A549 (cell line): ENCODE data around the gene CNOT1. TPM values are rescaled to one million over a fixed set of nuclear protein-coding genes. Genes with fewer than 3 reads are reported as not detected.
A peak's percentile ranks its signal among the peaks of the same experiment; 100 is the strongest.

ENCODE experiments used
- ATAC-seq, 2 experiments: fragments of 200-7000 bp in 1 of 2; fragments of >200 bp in 1 of 2; cut with Nextera tagmentation in 1 of 2; cut with Tn5 transposase in 1 of 2; 3 replicates each; pipeline versions ENCODE4 v1.8.0 to v1.9.1; 2018 to 2020; ENCODE audit warnings: mild to moderate bottlenecking in 1 of 2, moderate library complexity in 1 of 2
- CTCF ChIA-PET: fragments of 300-600 bp; sonication (Branson Sonifier 250); formaldehyde crosslinking; extraction: SDS; loops from one replicate; lab custom pipeline; 2021; ENCODE audit warnings: antibody characterized with exemption, inconsistent platforms; lab: Yijun Ruan, JAX
- POLR2A ChIA-PET: fragments of 350-600 bp; formaldehyde crosslinking; extraction: SDS; loops from one replicate; lab custom pipeline; 2021; ENCODE audit warnings: antibody characterized with exemption, inconsistent platforms; lab: Yijun Ruan, JAX
- DNase-seq, 2 experiments: peaks; one replicate each; pipeline versions ENCODE4 v3.0.0 to v3.0.0-alpha.2; 2011 to 2016; ENCODE audit warnings: low read depth in 1 of 2, low spot score in 1 of 2
- FAIRE-seq: peaks from 2 replicates; lab custom pipeline; 2011; peaks lifted over from hg19 to GRCh38; lab: Jason Lieb, UNC
- H3K27ac ChIP-seq, 2 experiments: fragments of >200 bp; sonication (Bioruptor Twin); formaldehyde crosslinking; 3 replicates each; pipeline ENCODE4 v1.5.1; 2016 to 2017
- H3K4me1 ChIP-seq: fragments of >200 bp; sonication (Bioruptor Twin); formaldehyde crosslinking; 3 replicates; pipeline ENCODE4 v1.6.1; 2016
- H3K4me2 ChIP-seq: fragments of >200 bp; sonication (Bioruptor Twin); formaldehyde crosslinking; 3 replicates; pipeline ENCODE4 v1.6.1; 2016
- H3K4me3 ChIP-seq: fragments of >200 bp; sonication (Bioruptor Twin); formaldehyde crosslinking; 3 replicates; pipeline ENCODE4 v1.5.1; 2016
- H3K9me3 ChIP-seq: fragments of >200 bp; sonication (Bioruptor Twin); formaldehyde crosslinking; 3 replicates; pipeline ENCODE4 v1.6.1; 2016
- ATOH8 ChIP-seq: fragments of 250-450 bp; sonication (Bioruptor Pico); IDR thresholded peaks from 2 replicates; pipeline ENCODE4 v1.5.0; 2020; ENCODE audit warnings: low read depth, mild to moderate bottlenecking, moderate library complexity
- CBX2 ChIP-seq: fragments of 200-600 bp; sonication (generic); IDR thresholded peaks from 2 replicates; pipeline ENCODE4 v1.6.1; 2016; ENCODE audit warnings: low read depth, mild to moderate bottlenecking, borderline replicate concordance
- CEBPB ChIP-seq, 2 experiments: fragments of >200 bp in 1 of 2; sonication (Bioruptor Twin) in 1 of 2; formaldehyde crosslinking in 1 of 2; IDR thresholded peaks; 2 replicates each; pipeline ENCODE4 v1.6.1; 2012 to 2016
- CTCF ChIP-seq: fragments of >200 bp; sonication (Bioruptor Twin); formaldehyde crosslinking; IDR thresholded peaks from 3 replicates; pipeline ENCODE4 v1.5.1; 2016
- EHF ChIP-seq: fragments of 250-450 bp; sonication (Bioruptor Pico); IDR thresholded peaks from 2 replicates; pipeline ENCODE4 v1.5.0; 2020; ENCODE audit warnings: mild to moderate bottlenecking
- FOSB ChIP-seq: fragments of 250-450 bp; sonication (Bioruptor Pico); IDR thresholded peaks from 2 replicates; pipeline ENCODE4 v1.5.0; 2020; ENCODE audit warnings: mild to moderate bottlenecking, moderate library complexity
- FOSL2 ChIP-seq, 2 experiments: fragments of 450-650 bp in 1 of 2; fragments of >200 bp in 1 of 2; sonication (Bioruptor Twin) in 1 of 2; formaldehyde crosslinking; IDR thresholded peaks; 2 replicates each; pipeline versions ENCODE4 v1.5.0 to v1.6.1; 2016 to 2020; ENCODE audit warnings: mild to moderate bottlenecking in 1 of 2, moderate library complexity in 1 of 2
- GATA3 ChIP-seq: IDR thresholded peaks from 2 replicates; pipeline ENCODE4 v1.6.1; 2012; ENCODE audit warnings: borderline replicate concordance
- HDAC2 ChIP-seq: fragments of 200-600 bp; sonication (generic); IDR thresholded peaks from 2 replicates; pipeline ENCODE4 v1.6.1; 2016
- HEYL ChIP-seq: fragments of 250-450 bp; sonication (Bioruptor Pico); IDR thresholded peaks from 2 replicates; pipeline ENCODE4 v1.8.0; 2021; ENCODE audit warnings: mild to moderate bottlenecking, moderate library complexity
- HOXB13 ChIP-seq: fragments of 250-450 bp; sonication (Bioruptor Pico); IDR thresholded peaks from 2 replicates; pipeline ENCODE4 v1.5.0; 2020; ENCODE audit warnings: low read depth, mild to moderate bottlenecking, moderate library complexity
- JUN ChIP-seq, 2 experiments: fragments of >200 bp; sonication (Bioruptor Twin); formaldehyde crosslinking; IDR thresholded peaks; 2 replicates in 1 of 2; 3 replicates in 1 of 2; pipeline ENCODE4 v1.6.1; 2016 to 2017
- MAX ChIP-seq: IDR thresholded peaks from 2 replicates; pipeline ENCODE4 v1.6.1; 2012
- NR3C1 ChIP-seq: fragments of >200 bp; sonication (Bioruptor Twin); formaldehyde crosslinking; IDR thresholded peaks from 3 replicates; pipeline ENCODE4 v1.6.1; 2017
- POLR2AphosphoS2 ChIP-seq: conservative IDR thresholded peaks from 2 replicates; pipeline ENCODE4 v1.6.1; 2012; ENCODE audit warnings: low read length, improper control_type of control experiment, inconsistent platforms
- RAD21 ChIP-seq, 2 experiments: fragments of >200 bp in 1 of 2; sonication (Bioruptor Twin) in 1 of 2; formaldehyde crosslinking in 1 of 2; IDR thresholded peaks in 1 of 2; conservative IDR thresholded peaks in 1 of 2; 2 replicates in 1 of 2; 3 replicates in 1 of 2; pipeline ENCODE4 v1.6.1; 2012 to 2018; ENCODE audit warnings: inconsistent platforms in 1 of 2
- RCOR1 ChIP-seq: fragments of 150-350 bp; IDR thresholded peaks from 2 replicates; pipeline ENCODE4 v1.6.1; 2014; ENCODE audit warnings: antibody characterized with exemption, low read length, low read depth
- SMC3 ChIP-seq: fragments of >200 bp; sonication (Bioruptor Twin); formaldehyde crosslinking; IDR thresholded peaks from 3 replicates; pipeline ENCODE4 v1.6.1; 2018; ENCODE audit warnings: inconsistent platforms
- TP53 ChIP-seq: fragments of 250-450 bp; sonication (Bioruptor Pico); IDR thresholded peaks from 2 replicates; pipeline ENCODE4 v1.5.0; 2021; ENCODE audit warnings: mild to moderate bottlenecking, moderate library complexity
- ZC3H11A ChIP-seq: fragments of 450-650 bp; IDR thresholded peaks from 2 replicates; pipeline ENCODE4 v1.6.1; 2014; ENCODE audit warnings: antibody characterized with exemption, mild to moderate bottlenecking
- ZNF302 ChIP-seq: fragments of 250-450 bp; sonication (Bioruptor Pico); IDR thresholded peaks from 2 replicates; pipeline ENCODE4 v1.9.0; 2021; ENCODE audit warnings: inconsistent platforms, mild to moderate bottlenecking, moderate library complexity
- WGBS: methylation state at CpG from one replicate; pipeline ENCODE4 v1.1.6; 2017; ENCODE audit errors: missing lambda C conversion rate; 5-methylcytosine and 5-hydroxymethylcytosine counted together
- polyA plus RNA-seq, 4 experiments: library from polyadenylated mRNA; depleted of rRNA in 3 of 4; stranded (reverse); fragments of >200 nt; fragmentation: RNase III in 1 of 4; extraction: RNeasy Plus Mini Kit Qiagen cat#74134 plus additional on column Dnase treatment in 1 of 4; gene quantifications; 2 replicates in 3 of 4; 3 replicates in 1 of 4; pipeline ENCODE4 v1.2.3, GENCODE V29; 2011 to 2017
- TF ChIP-seq, protein P1 (sequence below): fragments of 450-650 bp; IDR thresholded peaks from 2 replicates; pipeline ENCODE4 v1.6.1; 2014; ENCODE audit warnings: antibody characterized with exemption
- TF ChIP-seq, protein P2 (sequence below): IDR thresholded peaks from 2 replicates; pipeline ENCODE4 v1.6.1; 2012
- TF ChIP-seq, protein P3 (sequence below): fragments of >200 bp; sonication (Bioruptor Twin); formaldehyde crosslinking; IDR thresholded peaks from 2 replicates; pipeline ENCODE4 v1.6.1; 2016

Gene CNOT1
- polyA plus RNA-seq, 2 of the 4 experiments (the other 2 are of a cell fraction) = 119 to 226 TPM

DNA sequence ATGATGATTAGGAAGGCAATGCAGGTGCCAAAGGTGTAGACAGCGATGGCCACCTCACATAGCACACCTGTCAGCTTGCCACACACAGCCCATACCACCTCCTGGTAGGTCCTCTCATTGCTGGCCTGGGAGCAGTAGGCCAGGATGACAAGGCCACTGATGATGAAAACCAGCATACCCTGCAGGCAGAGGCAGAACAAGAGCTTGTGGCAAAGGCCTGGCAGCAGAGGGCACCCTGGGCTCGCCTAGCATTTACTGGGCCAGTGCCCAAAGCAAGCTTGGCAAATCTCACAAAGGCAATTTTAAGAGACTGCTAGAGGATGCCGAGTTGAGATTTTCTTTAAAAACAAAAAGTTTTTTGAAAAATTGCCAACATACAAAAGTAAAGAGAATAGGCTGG, 49.1 kb upstream of the CNOT1 start:
- Histone ChIP-seq H3K4me3 (no peak overlapping the region), H3K4me1 (peaks cover 4% of the 10 kb centered on the region; the same call in 1 of the 3 replicates), H3K4me2 (no peak overlapping the region), H3K9me3 (no peaks in the 10 kb centered on the region), H3K27ac (no peak overlapping the region)
- WGBS = 68% methylated on average over 3 of the region's 3 CpGs
- TF ChIP-seq, protein P1, sequence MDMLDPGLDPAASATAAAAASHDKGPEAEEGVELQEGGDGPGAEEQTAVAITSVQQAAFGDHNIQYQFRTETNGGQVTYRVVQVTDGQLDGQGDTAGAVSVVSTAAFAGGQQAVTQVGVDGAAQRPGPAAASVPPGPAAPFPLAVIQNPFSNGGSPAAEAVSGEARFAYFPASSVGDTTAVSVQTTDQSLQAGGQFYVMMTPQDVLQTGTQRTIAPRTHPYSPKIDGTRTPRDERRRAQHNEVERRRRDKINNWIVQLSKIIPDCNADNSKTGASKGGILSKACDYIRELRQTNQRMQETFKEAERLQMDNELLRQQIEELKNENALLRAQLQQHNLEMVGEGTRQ = no peak
- TF ChIP-seq RCOR1 = no peak
- TF ChIP-seq MAX = no peak
- TF ChIP-seq CTCF = peak; percentile 30; the same call in 2 of the 3 replicates
- no peak for TF ChIP-seq CEBPB (IDR thresholded peaks at IDR 0.05)
- no peak for TF ChIP-seq JUN (IDR thresholded peaks at IDR 0.05)
- TF ChIP-seq GATA3 = no peak
- no peak for TF ChIP-seq HDAC2
- no peak for TF ChIP-seq CBX2
- TF ChIP-seq, protein P2, sequence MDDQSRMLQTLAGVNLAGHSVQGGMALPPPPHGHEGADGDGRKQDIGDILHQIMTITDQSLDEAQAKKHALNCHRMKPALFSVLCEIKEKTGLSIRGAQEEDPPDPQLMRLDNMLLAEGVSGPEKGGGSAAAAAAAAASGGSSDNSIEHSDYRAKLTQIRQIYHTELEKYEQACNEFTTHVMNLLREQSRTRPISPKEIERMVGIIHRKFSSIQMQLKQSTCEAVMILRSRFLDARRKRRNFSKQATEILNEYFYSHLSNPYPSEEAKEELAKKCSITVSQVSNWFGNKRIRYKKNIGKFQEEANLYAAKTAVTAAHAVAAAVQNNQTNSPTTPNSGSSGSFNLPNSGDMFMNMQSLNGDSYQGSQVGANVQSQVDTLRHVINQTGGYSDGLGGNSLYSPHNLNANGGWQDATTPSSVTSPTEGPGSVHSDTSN = no peak
- TF ChIP-seq NR3C1 = no peak
- TF ChIP-seq HOXB13 (CRISPR knock-in tag) = no peak
- no peak for TF ChIP-seq ZC3H11A
- TF ChIP-seq ZNF302 (CRISPR knock-in tag) = no peak
- no peak for TF ChIP-seq EHF (CRISPR knock-in tag)
- peak; percentile 44 for TF ChIP-seq SMC3
- peak; percentile 38 to 55; a peak in 4 of 5 replicates for TF ChIP-seq RAD21 (conservative IDR thresholded peaks at IDR 0.05 in 1 of 2, IDR thresholded peaks at IDR 0.05 in 1 of 2)
- FAIRE-seq = no peak
- ChIA-PET CTCF (interaction anchor here (0.6 to 4.5 kb wide), 8 partner anchors 14 to 191 kb away, joined by 3 to 45 read pairs (median 6); no protein-coding TSS in a partner anchor), POLR2A (interaction anchor here (1.1 kb wide), 1 partner anchor 78 kb away, joined by 6 read pairs; no protein-coding TSS in a partner anchor)
- ATAC-seq = peak; percentile 66 to 83; a peak in 5 of 6 replicates
- DNase-seq = peak in 1 of 2 experiments; percentile 55

GRCh38 chr16:58678269-58678668, 48.6 kb upstream of the CNOT1 start:
- FAIRE-seq = no peak
- CTCF ChIA-PET = interaction anchor here (1.2 to 4.5 kb wide), 8 partner anchors 13 to 342 kb away, joined by 3 to 45 read pairs (median 6); no protein-coding TSS in a partner anchor
- 85% methylated on average over 4 of the region's 4 CpGs for WGBS

More at GRCh38 chr16:58678269-58678668, 48.6 kb upstream of the CNOT1 start:
- Histone ChIP-seq H3K9me3 (no peaks in the 10 kb centered on the region), H3K4me2 (no peak overlapping the region), H3K27ac (no peak overlapping the region), H3K4me3 (no peak overlapping the region), H3K4me1 (no peaks in the 10 kb centered on the region; the same call in 2 of the 3 replicates)
- POLR2A ChIA-PET = interaction anchor here (1.1 kb wide), 1 partner anchor 78 kb away, joined by 6 read pairs; no protein-coding TSS in a partner anchor
- ATAC-seq (no peak), DNase-seq (no peak)
- TF ChIP-seq POLR2AphosphoS2 (no peak), HEYL (CRISPR knock-in tag) (no peak), ATOH8 (CRISPR knock-in tag) (no peak), TP53 (CRISPR knock-in tag) (no peak), FOSB (CRISPR knock-in tag) (no peak), FOSL2 (IDR thresholded peaks at IDR 0.05) (no peak), FOSL2 (CRISPR knock-in tag; IDR thresholded peaks at IDR 0.05) (no peak), MAX (no peak)
- TF ChIP-seq, protein P3, sequence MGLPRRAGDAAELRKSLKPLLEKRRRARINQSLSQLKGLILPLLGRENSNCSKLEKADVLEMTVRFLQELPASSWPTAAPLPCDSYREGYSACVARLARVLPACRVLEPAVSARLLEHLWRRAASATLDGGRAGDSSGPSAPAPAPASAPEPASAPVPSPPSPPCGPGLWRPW = no peak
